NCI-H2196 treated with DMSO at 0.1 percent for 48 hours (cell line): ENCODE measurements around the gene THADA.
"Not testable (repeated sequence)": the region's sequence is repeated elsewhere in the genome, so short reads cannot be mapped to it uniquely, and the experiment has no call there.

Experiments used
- DNase-seq: peaks from one replicate; lab custom pipeline; 2025; ENCODE audit not compliant: unreplicated experiment; lab: John Stamatoyannopoulos, UW

The THADA gene, protein sequence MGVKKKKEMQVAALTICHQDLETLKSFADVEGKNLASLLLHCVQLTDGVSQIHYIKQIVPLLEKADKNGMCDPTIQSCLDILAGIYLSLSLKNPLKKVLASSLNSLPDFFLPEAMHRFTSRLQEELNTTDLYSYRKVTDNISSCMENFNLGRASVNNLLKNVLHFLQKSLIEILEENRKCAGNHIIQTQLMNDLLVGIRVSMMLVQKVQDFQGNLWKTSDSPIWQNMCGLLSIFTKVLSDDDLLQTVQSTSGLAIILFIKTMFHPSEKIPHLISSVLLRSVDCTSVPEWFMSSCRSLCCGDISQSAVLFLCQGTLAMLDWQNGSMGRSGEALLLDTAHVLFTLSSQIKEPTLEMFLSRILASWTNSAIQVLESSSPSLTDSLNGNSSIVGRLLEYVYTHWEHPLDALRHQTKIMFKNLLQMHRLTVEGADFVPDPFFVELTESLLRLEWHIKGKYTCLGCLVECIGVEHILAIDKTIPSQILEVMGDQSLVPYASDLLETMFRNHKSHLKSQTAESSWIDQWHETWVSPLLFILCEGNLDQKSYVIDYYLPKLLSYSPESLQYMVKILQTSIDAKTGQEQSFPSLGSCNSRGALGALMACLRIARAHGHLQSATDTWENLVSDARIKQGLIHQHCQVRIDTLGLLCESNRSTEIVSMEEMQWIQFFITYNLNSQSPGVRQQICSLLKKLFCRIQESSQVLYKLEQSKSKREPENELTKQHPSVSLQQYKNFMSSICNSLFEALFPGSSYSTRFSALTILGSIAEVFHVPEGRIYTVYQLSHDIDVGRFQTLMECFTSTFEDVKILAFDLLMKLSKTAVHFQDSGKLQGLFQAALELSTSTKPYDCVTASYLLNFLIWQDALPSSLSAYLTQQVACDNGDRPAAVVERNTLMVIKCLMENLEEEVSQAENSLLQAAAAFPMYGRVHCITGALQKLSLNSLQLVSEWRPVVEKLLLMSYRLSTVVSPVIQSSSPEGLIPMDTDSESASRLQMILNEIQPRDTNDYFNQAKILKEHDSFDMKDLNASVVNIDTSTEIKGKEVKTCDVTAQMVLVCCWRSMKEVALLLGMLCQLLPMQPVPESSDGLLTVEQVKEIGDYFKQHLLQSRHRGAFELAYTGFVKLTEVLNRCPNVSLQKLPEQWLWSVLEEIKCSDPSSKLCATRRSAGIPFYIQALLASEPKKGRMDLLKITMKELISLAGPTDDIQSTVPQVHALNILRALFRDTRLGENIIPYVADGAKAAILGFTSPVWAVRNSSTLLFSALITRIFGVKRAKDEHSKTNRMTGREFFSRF (N-terminal part only)

GRCh38 chr2:43595603-43596412 is at the start of gene THADA:
Gene THADA (minus strand): TSS chr2:43596038. CDS start chr2:43592392, 3,646 bp downstream.
- DNase-seq, result peak; percentile 96

- DNase-seq, result no peak
Observed at GRCh38 chr2:43643680-43644079, 47.8 kb upstream of the THADA start.

DNA sequence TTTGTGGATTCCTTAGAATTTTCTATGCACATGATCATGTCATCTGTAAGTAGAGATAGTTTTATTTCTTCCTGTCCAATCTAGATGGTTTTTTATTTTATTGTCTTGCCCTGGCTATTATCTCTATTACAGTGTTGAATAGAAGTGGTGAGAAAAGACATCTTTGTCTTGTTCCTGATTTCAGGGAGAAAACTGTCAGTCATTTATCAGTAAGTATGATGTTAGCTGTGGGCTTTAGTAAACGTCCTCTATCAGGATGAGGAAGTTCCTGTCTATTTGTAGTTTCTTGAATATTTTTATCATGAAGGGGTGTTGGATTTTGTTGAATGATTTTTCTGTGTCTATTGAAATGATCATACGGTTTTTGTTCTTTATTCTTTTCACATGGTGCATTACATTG is 46.5 kb upstream of the THADA start:
- DNase-seq, result no peak

GRCh38 chr2:43637030-43637803 is 41.4 kb upstream of the THADA start, which contains the start of gene PLEKHH2:
Gene PLEKHH2 (plus strand): TSS chr2:43637260. CDS start chr2:43644674, 7,414 bp downstream.
- DNase-seq, result peak; percentile 47

DNA sequence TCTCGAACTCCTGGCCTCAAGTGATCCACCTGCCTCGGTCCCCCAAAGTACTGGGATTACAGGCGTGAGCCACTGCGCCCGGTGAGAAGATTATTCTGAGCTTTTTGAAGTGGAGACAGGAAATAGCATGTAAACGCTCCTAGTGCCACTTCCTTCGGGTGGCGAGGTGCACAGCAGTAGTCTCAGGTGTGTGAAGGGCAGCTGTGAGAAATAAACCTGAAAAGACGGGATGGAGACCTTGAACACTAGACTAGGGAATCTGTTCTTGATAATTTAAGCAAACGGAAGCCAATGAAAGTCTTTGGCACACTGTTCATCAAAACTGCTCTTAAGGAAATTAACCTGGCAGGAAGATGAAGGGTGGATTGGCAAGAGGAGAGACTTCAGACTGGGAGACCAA is 40.8 kb upstream of the THADA start:
- no peak for DNase-seq

DNA sequence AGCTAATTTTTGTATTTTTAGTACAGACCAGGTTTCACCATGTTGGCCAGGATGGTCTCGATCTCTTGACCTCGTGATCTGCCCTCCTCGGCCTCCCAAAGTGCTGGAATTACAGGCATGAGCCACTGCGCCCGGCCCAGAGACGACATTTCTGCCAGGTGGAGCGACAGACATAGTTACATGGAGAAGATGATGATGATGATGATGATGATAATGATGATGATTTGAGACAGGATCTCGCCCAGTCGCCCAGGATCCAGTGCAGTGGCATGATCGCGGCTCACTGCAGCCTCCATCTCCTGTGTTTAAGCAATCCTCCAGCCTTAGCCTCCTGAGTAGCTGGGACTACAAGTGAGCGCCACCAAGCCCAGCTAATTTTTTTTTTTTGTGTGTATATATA is 40.3 kb upstream of the THADA start:
- not testable (repeated sequence) for DNase-seq

DNA sequence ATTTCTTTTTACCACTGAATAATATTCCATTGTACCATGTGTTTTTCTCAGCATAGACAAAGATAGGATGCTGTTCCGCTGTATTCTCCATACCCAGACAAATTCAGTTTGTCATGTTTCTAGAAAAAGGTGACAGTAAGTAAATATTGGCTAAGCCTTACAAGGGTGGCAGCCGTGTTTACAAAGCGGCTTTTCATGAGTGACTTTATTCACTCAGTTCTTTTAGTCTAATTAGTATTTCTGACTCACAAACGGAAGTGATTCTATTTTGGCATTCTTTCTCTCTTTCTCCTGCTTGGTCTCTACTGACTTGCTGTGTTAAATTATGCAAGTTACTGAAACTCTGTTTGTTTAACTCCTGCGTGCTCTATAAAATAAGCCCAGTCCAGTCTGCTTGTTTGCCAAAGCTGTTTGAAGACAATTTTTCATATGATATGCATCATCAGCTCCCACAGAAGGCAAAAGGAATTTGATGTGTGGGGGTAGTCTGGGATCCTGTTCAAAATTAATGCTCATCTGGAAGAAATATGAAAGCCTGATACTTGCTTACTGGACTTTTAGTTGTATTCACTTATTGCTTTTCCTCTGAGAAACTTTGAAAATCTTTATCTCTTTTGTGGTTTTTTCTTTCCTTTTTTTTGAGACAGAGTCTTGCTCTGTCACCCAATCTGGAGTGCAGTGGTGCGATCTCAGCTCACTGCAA is 38.9 kb upstream of the THADA start:
- DNase-seq, result peak; percentile 60

DNA sequence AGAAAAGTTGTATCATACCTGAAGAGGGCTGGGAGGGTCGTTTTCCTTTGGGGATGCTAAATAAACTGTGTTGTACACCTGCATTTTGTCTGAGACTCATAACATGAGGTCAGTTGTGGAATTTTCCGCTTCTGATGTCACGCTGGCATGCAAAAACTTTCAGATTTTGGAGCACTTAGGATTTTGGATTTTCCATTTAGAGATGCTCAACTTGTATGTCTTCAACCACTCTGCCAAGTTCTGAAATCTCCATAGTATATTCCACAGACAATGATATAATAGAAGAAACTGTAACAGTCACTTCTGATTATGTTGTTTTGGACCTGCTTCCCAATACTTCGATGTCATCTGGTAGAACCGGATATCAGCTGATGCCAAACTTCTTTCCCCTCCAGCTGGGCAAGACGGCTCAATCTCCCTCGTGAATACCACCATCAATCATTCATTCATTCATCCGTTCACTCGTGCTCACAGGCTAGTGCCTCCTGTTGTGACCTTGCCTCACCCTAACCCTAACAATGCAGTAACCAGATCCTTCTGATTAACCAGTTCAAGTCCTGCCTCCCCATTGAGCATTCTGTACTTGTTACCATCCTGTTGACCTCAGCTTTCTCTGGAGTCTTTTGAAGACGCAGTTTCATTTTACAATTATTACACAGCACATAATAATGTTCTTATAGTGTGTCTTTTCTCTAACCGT is 35.9 kb upstream of the THADA start:
- DNase-seq, result no peak

DNA sequence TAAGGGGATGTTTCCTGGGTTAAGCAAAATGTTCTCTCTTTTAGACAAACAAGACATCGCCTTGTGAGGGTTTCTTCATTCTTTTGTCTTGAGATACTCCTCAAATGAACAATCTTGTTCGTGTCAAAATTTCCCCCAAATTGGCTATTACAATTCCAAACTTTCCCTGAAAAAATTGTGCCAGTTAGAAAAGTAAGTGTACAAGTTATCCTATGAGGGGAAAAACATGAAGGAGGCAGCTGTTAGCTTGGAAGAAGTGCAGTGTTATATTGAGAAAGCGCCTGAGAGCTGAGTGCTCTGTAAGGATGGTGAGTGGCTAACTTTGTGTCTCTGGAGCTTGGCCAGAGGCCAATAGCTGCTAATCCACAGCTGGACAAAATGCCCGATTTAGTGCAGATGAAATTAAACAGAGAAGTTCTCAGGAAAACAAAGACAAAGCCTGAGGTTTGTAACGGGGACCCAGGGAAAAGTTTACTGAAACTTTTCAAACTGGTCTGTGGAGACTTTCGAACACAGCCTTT is 27.2 kb upstream of the THADA start:
- no peak for DNase-seq

GRCh38 chr2:43619511-43619910 is 23.7 kb upstream of the THADA start:
- DNase-seq, result no peak

DNA sequence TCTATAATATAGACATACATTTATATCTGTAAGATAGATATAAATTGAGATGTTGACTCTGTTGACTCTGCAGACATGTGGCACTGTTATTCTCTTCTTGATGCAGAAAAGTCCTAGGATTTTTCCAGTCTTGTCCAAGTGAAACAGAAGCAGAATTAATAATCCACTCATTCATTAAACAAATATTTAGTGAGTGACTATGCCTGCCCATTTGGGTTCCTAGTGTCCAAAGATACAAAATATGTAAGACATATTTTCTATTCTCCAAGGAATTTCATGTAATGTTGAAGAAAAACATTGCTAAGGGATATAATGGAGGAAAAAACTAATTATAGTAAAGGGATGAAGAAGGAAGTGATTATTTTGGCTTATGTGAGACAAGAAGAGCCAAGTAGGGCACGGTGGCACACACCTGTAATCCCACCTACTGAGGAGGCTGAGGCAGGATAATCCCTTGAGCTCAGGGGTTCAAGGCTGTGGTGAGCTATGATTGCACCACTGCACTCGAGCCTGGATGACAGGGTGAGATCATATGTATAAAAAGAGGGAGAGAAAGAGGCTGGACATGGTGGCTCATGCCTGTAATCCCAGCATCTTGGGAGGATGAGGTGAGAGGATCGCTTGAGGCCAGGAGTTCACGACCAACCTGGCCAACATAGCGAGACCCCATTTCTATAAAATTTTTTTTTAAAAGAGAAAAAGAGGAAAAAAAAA is 21.3 kb upstream of the THADA start:
- DNase-seq, result no peak

GRCh38 chr2:43612944-43613343 is 17.1 kb upstream of the THADA start:
- no peak for DNase-seq

- no peak for DNase-seq
Observed at GRCh38 chr2:43611987-43612894, 16.4 kb upstream of the THADA start.

DNA sequence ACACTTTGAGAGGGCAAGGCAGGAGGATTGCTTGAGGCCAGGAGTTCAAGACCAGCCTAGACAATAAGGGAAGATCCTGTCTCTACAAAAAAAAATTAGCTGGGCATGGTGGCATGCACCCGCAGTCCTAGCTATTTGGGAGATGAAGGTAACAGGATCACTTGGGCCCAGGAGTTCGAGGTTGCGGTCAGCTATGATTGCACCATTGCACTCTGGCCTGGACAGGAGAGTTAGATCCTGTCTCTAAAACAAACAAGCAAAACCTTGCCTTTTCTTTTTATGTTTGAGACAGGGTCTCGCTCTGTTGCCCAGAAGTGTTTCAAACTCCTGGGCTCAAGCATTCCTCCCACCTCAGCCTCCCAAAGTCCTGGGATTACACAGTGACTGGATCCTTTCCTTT is 14.5 kb upstream of the THADA start:
- no peak for DNase-seq

DNA sequence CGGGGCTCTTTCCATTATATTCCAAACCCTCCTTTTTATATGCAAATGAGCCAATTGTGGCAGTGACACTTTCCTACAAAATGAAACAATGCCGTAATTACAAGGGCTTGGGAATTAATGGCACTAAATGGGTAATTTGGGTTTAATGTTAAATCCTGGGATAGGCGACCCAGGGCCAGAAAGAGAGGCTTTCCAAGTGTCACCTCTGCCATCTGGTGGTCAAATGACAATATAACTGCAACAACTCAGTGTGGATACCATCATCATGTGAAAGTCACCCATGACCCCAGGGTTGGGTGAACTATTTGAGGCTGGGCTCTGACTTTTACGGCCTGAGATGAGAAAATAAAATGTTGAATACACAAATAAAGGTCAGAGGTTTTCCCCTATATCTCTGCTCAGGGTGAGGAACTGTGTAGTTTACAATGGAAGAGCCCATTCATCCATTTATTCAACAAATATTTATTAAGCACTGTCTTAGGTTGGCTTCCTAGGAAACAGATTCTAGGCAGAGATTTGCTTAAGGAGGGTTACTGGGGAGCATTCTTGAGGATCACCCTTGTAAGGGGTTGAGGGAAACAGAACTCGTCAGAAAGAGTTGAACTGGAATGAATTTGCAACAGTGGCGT is 13.6 kb upstream of the THADA start:
- DNase-seq, result peak; percentile 20

DNA sequence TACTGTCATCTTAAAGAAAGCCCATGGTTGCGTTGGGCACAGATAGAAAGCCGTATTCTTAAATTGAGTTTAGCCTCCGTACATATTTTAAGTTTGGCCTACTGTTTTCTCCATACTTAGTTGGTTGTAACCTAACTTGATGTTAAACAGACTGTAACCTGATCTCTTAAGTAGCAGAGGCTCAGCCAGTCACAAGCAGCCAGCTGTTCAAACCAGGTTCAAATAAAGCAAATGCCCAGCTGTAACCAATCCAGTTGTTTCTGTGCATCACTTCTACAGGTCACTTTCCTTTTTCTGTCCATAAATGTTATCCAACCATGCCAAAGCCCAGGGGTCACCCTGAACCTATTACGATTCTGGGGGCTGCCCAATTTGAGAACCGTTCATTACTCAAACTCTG is 10.0 kb upstream of the THADA start:
- DNase-seq, result peak; percentile 28
